ENCODE data around the gene RHEBL1.

The RHEBL1 gene

DNA sequence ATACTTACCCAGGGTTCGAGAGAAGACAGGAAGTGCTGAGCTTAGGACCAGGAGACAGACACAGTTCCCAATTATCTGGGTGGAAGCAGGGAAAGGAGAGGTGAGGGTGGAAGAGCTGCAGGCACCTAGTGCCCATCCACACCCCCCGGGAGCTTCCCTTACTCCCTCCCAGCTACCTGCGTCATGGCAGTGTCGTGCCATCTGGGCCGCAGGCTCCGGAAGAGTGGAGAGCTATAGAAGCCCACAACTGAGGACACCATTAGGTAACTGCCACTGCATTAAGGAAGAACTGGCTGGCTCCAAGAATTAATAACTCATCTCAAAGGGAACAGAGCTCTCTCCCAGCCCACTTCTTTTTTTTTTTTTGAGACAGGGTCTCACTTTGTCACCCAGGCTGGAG is 30.6 kb upstream of the RHEBL1 start:
- no peak overlapping the region for H4K91ac ChIP-seq (ENCODE audit: low read depth, low read length, poor library complexity)
- no peaks in the 10 kb centered on the region for H3K79me1 ChIP-seq (ENCODE audit: low read depth, low read length)
- H2BK5ac ChIP-seq (ENCODE audit: low read length): no peak overlapping the region
- H3K14ac ChIP-seq (ENCODE audit: low read length): no peak overlapping the region
- no peak overlapping the region for H3K18ac ChIP-seq (ENCODE audit: low read length)
- H3K23ac ChIP-seq (ENCODE audit: low read depth, low read length, poor library complexity): no peak overlapping the region
- H3K4me1 ChIP-seq (ENCODE audit: control insufficient read depth in 2 of 2, insufficient read depth in 1 of 2, low read depth in 1 of 2, low read length in 2 of 2): no peaks in the 10 kb centered on the region
- H3K9me3 ChIP-seq (replicated peaks in 1 of 2; ENCODE audit: control insufficient read depth in 2 of 2, insufficient read depth in 1 of 2, low read depth in 1 of 2, low read length in 2 of 2): no peaks in the 10 kb centered on the region
- no peak for DNase-seq (ENCODE audit: low spot score)
- H3K4me3 ChIP-seq (ENCODE audit: low read length in 2 of 2): no peak overlapping the region
- no peak overlapping the region for H2AFZ ChIP-seq (ENCODE audit: low read length)
- H3K4me2 ChIP-seq (ENCODE audit: insufficient read depth, low read length, poor library complexity, severe bottlenecking): no peak overlapping the region
- no peak overlapping the region for H3K27ac ChIP-seq (replicated peaks; ENCODE audit: low read length)
- peak overlapping the region; percentile 53 for H3K9ac ChIP-seq (ENCODE audit: low read depth, low read length, poor library complexity)
- H2BK120ac ChIP-seq (ENCODE audit: low read depth, low read length): no peak overlapping the region
- H3K36me3 ChIP-seq (replicated peaks in 1 of 2; ENCODE audit: control insufficient read depth in 2 of 2, insufficient read depth in 2 of 2, low read length in 2 of 2): peaks cover 44 to 99% of the 10 kb centered on the region in 2 donors
- no peak overlapping the region for H2BK15ac ChIP-seq (ENCODE audit: low read length)
- no peak overlapping the region for H4K8ac ChIP-seq (ENCODE audit: low read depth, low read length)
- no peak overlapping the region for H3K4ac ChIP-seq (ENCODE audit: low read length)
- no peaks in the 10 kb centered on the region for H3K27me3 ChIP-seq (ENCODE audit: control insufficient read depth in 3 of 3, insufficient read depth in 3 of 3, low read depth in 1 of 3, low read length in 3 of 3)
- no peak overlapping the region for H2BK12ac ChIP-seq (ENCODE audit: low read length)
- no CpG with 5 or more reads among the region's 6 CpGs for WGBS, 2 donors (ENCODE audit: extremely low coverage in 2 of 2, insufficient read length in 2 of 2, insufficient replicate concordance in 1 of 2)
- no peak overlapping the region for H2AK5ac ChIP-seq (ENCODE audit: low read depth, low read length)

DNA sequence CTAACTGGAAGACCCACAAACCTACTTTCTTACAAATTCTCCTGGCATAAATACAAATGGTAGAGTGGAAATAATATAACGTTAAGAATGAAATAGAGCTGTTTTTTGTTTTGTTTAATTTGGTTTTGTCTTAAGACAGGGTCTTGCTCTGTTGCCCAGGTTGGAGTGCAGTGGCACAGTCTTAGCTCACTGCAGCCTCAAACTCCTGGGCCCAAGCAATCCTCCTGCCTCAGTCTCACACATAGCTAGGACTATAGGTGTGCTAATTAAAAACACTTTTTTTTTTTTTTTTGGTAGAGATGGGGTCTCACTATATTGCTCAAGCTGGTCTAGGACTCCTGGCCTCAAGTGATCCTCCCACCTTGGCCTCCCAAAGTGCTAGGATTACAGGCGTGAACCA is 28.9 kb upstream of the RHEBL1 start:
- Histone ChIP-seq H3K79me1 (ENCODE audit: low read depth, low read length) (no peaks in the 10 kb centered on the region), H3K18ac (ENCODE audit: low read length) (no peak overlapping the region), H3K23ac (ENCODE audit: low read depth, low read length, poor library complexity) (no peak overlapping the region), H3K9me3 (replicated peaks in 1 of 2; ENCODE audit: control insufficient read depth in 2 of 2, insufficient read depth in 1 of 2, low read depth in 1 of 2, low read length in 2 of 2) (no peaks in the 10 kb centered on the region), H2BK15ac (ENCODE audit: low read length) (no peak overlapping the region), H3K4me2 (ENCODE audit: insufficient read depth, low read length, poor library complexity, severe bottlenecking) (no peak overlapping the region), H2BK5ac (ENCODE audit: low read length) (no peak overlapping the region), H2AFZ (ENCODE audit: low read length) (no peak overlapping the region), H2AK5ac (ENCODE audit: low read depth, low read length) (no peak overlapping the region), H3K36me3 (replicated peaks in 1 of 2; ENCODE audit: control insufficient read depth in 2 of 2, insufficient read depth in 2 of 2, low read length in 2 of 2) (peaks cover 36 to 83% of the 10 kb centered on the region in 2 donors), H3K27ac (replicated peaks; ENCODE audit: low read length) (no peak overlapping the region), H3K4ac (ENCODE audit: low read length) (no peak overlapping the region), H3K9ac (ENCODE audit: low read depth, low read length, poor library complexity) (no peak overlapping the region), H3K4me3 (ENCODE audit: low read length in 2 of 2) (no peak overlapping the region), H4K8ac (ENCODE audit: low read depth, low read length) (no peak overlapping the region), H3K14ac (ENCODE audit: low read length) (no peak overlapping the region), H3K27me3 (ENCODE audit: control insufficient read depth in 3 of 3, insufficient read depth in 3 of 3, low read depth in 1 of 3, low read length in 3 of 3) (peaks cover 7 to 13% (median 9%) of the 10 kb centered on the region in 3 experiments), H3K4me1 (ENCODE audit: control insufficient read depth in 2 of 2, insufficient read depth in 1 of 2, low read depth in 1 of 2, low read length in 2 of 2) (peaks cover 0 to 11% of the 10 kb centered on the region in 2 donors), H2BK12ac (ENCODE audit: low read length) (no peak overlapping the region), H2BK120ac (ENCODE audit: low read depth, low read length) (no peak overlapping the region), H4K91ac (ENCODE audit: low read depth, low read length, poor library complexity) (no peak overlapping the region)
- 100% methylated on average over 1 of the region's 2 CpGs; no CpG with 5 or more reads in 1 of the 2 donors for WGBS, 2 donors (ENCODE audit: extremely low coverage in 2 of 2, insufficient read length in 2 of 2, insufficient replicate concordance in 1 of 2)
- DNase-seq (ENCODE audit: low spot score): no peak

DNA sequence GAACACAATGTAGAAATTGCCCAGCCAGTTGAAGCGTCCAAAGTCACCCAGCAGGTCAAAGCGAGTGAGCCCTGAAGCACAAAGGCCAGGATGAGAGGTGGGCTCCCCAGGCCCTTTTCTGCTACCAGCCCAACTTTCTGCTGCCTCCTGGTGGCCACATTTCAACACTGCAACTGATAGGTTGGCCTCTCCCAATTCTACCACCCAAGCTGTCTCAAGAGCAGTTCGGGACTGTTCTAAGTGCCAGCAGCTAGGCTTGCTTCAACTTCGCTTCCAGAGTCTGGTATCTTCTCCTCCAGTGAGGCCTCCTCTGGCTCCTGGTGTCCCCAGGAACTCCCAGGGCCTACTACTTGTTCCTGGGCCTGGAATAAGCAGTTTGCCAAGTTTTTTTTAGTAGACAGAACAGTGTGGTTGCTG is 28.3 kb upstream of the RHEBL1 start:
- no peak overlapping the region for H3K27ac ChIP-seq (replicated peaks; ENCODE audit: low read length)
- peaks cover 8 to 20% (median 16%) of the 10 kb centered on the region in 3 experiments for H3K27me3 ChIP-seq (ENCODE audit: control insufficient read depth in 3 of 3, insufficient read depth in 3 of 3, low read depth in 1 of 3, low read length in 3 of 3)
- H3K14ac ChIP-seq (ENCODE audit: low read length): no peak overlapping the region
- no peak overlapping the region for H2BK12ac ChIP-seq (ENCODE audit: low read length)
- H3K4ac ChIP-seq (ENCODE audit: low read length): no peak overlapping the region
- H4K91ac ChIP-seq (ENCODE audit: low read depth, low read length, poor library complexity): no peak overlapping the region
- no peak overlapping the region for H2AFZ ChIP-seq (ENCODE audit: low read length)
- H2AK5ac ChIP-seq (ENCODE audit: low read depth, low read length): no peak overlapping the region
- H3K4me3 ChIP-seq (ENCODE audit: low read length in 2 of 2): no peak overlapping the region
- H3K4me2 ChIP-seq (ENCODE audit: insufficient read depth, low read length, poor library complexity, severe bottlenecking): no peak overlapping the region
- WGBS, 2 donors (ENCODE audit: extremely low coverage in 2 of 2, insufficient read length in 2 of 2, insufficient replicate concordance in 1 of 2): no CpG with 5 or more reads among the region's 4 CpGs
- no peak overlapping the region for H4K8ac ChIP-seq (ENCODE audit: low read depth, low read length)
- H3K36me3 ChIP-seq (replicated peaks in 1 of 2; ENCODE audit: control insufficient read depth in 2 of 2, insufficient read depth in 2 of 2, low read length in 2 of 2): peaks cover 32 to 76% of the 10 kb centered on the region in 2 donors
- H3K4me1 ChIP-seq (ENCODE audit: control insufficient read depth in 2 of 2, insufficient read depth in 1 of 2, low read depth in 1 of 2, low read length in 2 of 2): peaks cover 5 to 14% of the 10 kb centered on the region in 2 donors
- no peak overlapping the region for H2BK5ac ChIP-seq (ENCODE audit: low read length)
- no peaks in the 10 kb centered on the region for H3K9me3 ChIP-seq (replicated peaks in 1 of 2; ENCODE audit: control insufficient read depth in 2 of 2, insufficient read depth in 1 of 2, low read depth in 1 of 2, low read length in 2 of 2)
- no peak overlapping the region for H2BK15ac ChIP-seq (ENCODE audit: low read length)
- peak overlapping the region; percentile 60 for H3K9ac ChIP-seq (ENCODE audit: low read depth, low read length, poor library complexity)
- no peaks in the 10 kb centered on the region for H3K79me1 ChIP-seq (ENCODE audit: low read depth, low read length)
- H2BK120ac ChIP-seq (ENCODE audit: low read depth, low read length): no peak overlapping the region
- DNase-seq (ENCODE audit: low spot score): peak; percentile 76
- H3K23ac ChIP-seq (ENCODE audit: low read depth, low read length, poor library complexity): no peak overlapping the region
- no peak overlapping the region for H3K18ac ChIP-seq (ENCODE audit: low read length)

DNA sequence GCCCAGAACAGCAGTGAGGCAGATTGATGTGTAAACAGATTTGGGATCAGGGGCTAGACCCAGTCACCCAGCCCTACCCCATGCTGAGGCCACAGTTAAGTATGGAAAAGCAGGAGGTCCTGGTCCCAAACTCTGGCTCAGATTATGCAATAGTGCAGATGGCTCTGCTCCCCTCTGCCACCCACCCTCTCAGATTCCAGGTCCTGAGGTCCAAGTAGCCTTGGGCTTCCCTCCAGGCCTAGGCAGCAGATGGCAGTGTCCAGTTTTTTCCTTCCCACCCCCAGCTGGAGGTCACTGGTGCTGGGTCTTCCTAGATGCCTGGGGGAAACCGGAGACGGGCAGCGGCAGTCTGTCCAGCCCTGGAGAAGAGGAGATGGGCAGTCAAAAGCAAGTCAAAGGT is 27.6 kb upstream of the RHEBL1 start:
- H3K36me3 ChIP-seq (replicated peaks in 1 of 2; ENCODE audit: control insufficient read depth in 2 of 2, insufficient read depth in 2 of 2, low read length in 2 of 2): peaks cover 27 to 69% of the 10 kb centered on the region in 2 donors
- peaks cover 11 to 18% of the 10 kb centered on the region in 2 donors for H3K4me1 ChIP-seq (ENCODE audit: control insufficient read depth in 2 of 2, insufficient read depth in 1 of 2, low read depth in 1 of 2, low read length in 2 of 2)
- H3K18ac ChIP-seq (ENCODE audit: low read length): no peak overlapping the region
- H3K4ac ChIP-seq (ENCODE audit: low read length): no peak overlapping the region
- peak overlapping the region; percentile 15 for H2AK5ac ChIP-seq (ENCODE audit: low read depth, low read length)
- no peaks in the 10 kb centered on the region for H3K79me1 ChIP-seq (ENCODE audit: low read depth, low read length)
- H2BK120ac ChIP-seq (ENCODE audit: low read depth, low read length): no peak overlapping the region
- H4K8ac ChIP-seq (ENCODE audit: low read depth, low read length): no peak overlapping the region
- H3K4me2 ChIP-seq (ENCODE audit: insufficient read depth, low read length, poor library complexity, severe bottlenecking): no peak overlapping the region
- no peak overlapping the region for H4K91ac ChIP-seq (ENCODE audit: low read depth, low read length, poor library complexity)
- no peak overlapping the region for H2BK12ac ChIP-seq (ENCODE audit: low read length)
- no peak overlapping the region for H3K23ac ChIP-seq (ENCODE audit: low read depth, low read length, poor library complexity)
- H3K27me3 ChIP-seq (ENCODE audit: control insufficient read depth in 3 of 3, insufficient read depth in 3 of 3, low read depth in 1 of 3, low read length in 3 of 3): peaks cover 8 to 26% (median 16%) of the 10 kb centered on the region in 3 experiments
- no peak overlapping the region for H3K9ac ChIP-seq (ENCODE audit: low read depth, low read length, poor library complexity)
- H3K9me3 ChIP-seq (replicated peaks in 1 of 2; ENCODE audit: control insufficient read depth in 2 of 2, insufficient read depth in 1 of 2, low read depth in 1 of 2, low read length in 2 of 2): no peaks in the 10 kb centered on the region
- H3K4me3 ChIP-seq (ENCODE audit: low read length in 2 of 2): no peak overlapping the region
- H3K27ac ChIP-seq (replicated peaks; ENCODE audit: low read length): no peak overlapping the region
- no peak overlapping the region for H2BK5ac ChIP-seq (ENCODE audit: low read length)
- H2BK15ac ChIP-seq (ENCODE audit: low read length): no peak overlapping the region
- H2AFZ ChIP-seq (ENCODE audit: low read length): no peak overlapping the region
- no CpG with 5 or more reads among the region's 3 CpGs for WGBS, 2 donors (ENCODE audit: extremely low coverage in 2 of 2, insufficient read length in 2 of 2, insufficient replicate concordance in 1 of 2)
- H3K14ac ChIP-seq (ENCODE audit: low read length): no peak overlapping the region
- DNase-seq (ENCODE audit: low spot score): no peak
